Neural crest cell (in vitro differentiated cells): ENCODE results near the gene JPH4. TPM values are rescaled to one million over a fixed set of nuclear protein-coding genes. Genes with fewer than 3 reads are reported as not detected.

Source experiments
- DNase-seq: peaks from one replicate; pipeline ENCODE4 v3.0.0; 2021; ENCODE audit warnings: low read depth, mixed read lengths, low spot score
- H3K27ac Mint-ChIP-seq: one replicate; pipeline ENCODE4 v1.8.0; 2021; ENCODE audit warnings: mild to moderate bottlenecking, mixed read lengths; ENCODE audit not compliant: unreplicated experiment
- H3K27me3 Mint-ChIP-seq: 2 replicates; pipeline ENCODE4 v1.8.0; 2021; ENCODE audit warnings: low read depth, mild to moderate bottlenecking, mixed read lengths
- H3K36me3 Mint-ChIP-seq: 2 replicates; pipeline ENCODE4 v1.8.0; 2021; ENCODE audit warnings: low read depth, mild to moderate bottlenecking, mixed read lengths
- H3K4me1 Mint-ChIP-seq: 2 replicates; pipeline ENCODE4 v1.8.0; 2021; ENCODE audit warnings: mixed read lengths
- H3K4me3 Mint-ChIP-seq: one replicate; pipeline ENCODE4 v1.8.0; 2021; ENCODE audit warnings: mild to moderate bottlenecking, mixed read lengths
- H3K9me3 Mint-ChIP-seq: 2 replicates; pipeline ENCODE4 v1.8.0; 2021; ENCODE audit warnings: mixed read lengths
- total RNA-seq: library from RNA; stranded (reverse); gene quantifications from 2 replicates; pipeline ENCODE4 v1.2.1, GENCODE V29; 2021
- TF ChIP-seq, protein P1 (sequence below): fragments of 200-600 bp; sonication (generic); conservative IDR thresholded peaks from 2 replicates; pipeline ENCODE4 v1.5.0; 2021; ENCODE audit warnings: antibody characterized with exemption, mild to moderate bottlenecking

The JPH4 gene
- total RNA-seq, 1 donor from 2014 or later = 1.4 TPM

DNA sequence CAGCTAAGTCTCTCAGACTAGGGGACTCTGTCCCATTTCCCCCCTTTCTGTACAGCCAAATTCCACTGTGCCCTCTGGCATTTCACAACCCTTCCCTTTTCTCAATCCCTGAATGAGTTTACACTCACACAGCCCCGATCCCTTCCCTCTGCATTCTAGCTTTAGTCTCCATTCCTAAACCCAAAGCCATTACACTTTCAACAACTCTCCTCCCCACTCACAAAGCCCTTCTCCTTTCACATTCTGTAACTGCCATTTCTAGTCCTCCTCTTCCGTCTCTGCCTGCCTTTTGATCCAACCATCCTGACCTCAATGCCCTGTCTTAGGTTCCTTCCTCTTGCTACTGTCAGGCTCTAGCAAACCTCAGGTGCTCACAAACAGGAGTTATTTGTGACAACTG is 30.7 kb downstream of the JPH4 start:
- TF ChIP-seq, protein P1, sequence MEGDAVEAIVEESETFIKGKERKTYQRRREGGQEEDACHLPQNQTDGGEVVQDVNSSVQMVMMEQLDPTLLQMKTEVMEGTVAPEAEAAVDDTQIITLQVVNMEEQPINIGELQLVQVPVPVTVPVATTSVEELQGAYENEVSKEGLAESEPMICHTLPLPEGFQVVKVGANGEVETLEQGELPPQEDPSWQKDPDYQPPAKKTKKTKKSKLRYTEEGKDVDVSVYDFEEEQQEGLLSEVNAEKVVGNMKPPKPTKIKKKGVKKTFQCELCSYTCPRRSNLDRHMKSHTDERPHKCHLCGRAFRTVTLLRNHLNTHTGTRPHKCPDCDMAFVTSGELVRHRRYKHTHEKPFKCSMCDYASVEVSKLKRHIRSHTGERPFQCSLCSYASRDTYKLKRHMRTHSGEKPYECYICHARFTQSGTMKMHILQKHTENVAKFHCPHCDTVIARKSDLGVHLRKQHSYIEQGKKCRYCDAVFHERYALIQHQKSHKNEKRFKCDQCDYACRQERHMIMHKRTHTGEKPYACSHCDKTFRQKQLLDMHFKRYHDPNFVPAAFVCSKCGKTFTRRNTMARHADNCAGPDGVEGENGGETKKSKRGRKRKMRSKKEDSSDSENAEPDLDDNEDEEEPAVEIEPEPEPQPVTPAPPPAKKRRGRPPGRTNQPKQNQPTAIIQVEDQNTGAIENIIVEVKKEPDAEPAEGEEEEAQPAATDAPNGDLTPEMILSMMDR = no peak
- no peaks in the 10 kb centered on the region for H3K9me3 Mint-ChIP-seq
- H3K27me3 Mint-ChIP-seq = no peaks in the 10 kb centered on the region
- no peak overlapping the region for H3K27ac Mint-ChIP-seq
- H3K4me3 Mint-ChIP-seq = no peak overlapping the region
- DNase-seq = no peak
- H3K4me1 Mint-ChIP-seq = peaks cover 22% of the 10 kb centered on the region
- no peaks in the 10 kb centered on the region for H3K36me3 Mint-ChIP-seq

DNA sequence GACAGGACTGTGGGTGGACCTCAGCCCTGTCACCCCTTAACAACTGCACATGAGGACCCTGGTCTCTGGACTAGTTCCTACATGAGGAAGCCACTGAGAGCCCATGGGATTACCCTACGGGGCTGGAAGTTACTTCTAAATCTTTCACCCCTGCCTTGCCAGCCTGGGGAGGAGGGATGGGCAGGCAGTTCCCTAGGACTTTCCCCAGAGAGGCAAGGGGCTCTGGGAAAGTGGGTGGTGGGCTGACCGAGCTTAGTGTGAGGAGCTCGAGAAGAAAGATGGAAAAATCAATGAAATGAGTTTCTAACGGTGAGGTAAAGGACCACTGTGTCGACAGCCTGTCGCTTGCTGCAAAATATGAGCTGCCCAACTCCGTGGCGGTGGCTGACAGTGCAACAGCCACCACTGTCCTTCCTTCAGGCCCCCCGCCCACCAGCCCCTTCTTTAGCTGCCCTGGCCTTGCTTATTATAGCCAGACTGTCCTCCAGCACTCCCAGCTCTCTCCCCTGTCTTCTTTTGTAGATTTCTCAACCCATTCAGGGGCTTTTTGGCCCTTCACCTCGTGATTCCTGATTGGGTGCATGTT is 32.0 kb downstream of the JPH4 start:
- no peak for DNase-seq
- no peaks in the 10 kb centered on the region for H3K9me3 Mint-ChIP-seq
- no peaks in the 10 kb centered on the region for H3K36me3 Mint-ChIP-seq
- TF ChIP-seq, protein P1 = no peak
- peaks cover 17% of the 10 kb centered on the region for H3K4me1 Mint-ChIP-seq
- no peak overlapping the region for H3K27ac Mint-ChIP-seq
- H3K4me3 Mint-ChIP-seq = no peak overlapping the region
- H3K27me3 Mint-ChIP-seq = no peaks in the 10 kb centered on the region

DNA sequence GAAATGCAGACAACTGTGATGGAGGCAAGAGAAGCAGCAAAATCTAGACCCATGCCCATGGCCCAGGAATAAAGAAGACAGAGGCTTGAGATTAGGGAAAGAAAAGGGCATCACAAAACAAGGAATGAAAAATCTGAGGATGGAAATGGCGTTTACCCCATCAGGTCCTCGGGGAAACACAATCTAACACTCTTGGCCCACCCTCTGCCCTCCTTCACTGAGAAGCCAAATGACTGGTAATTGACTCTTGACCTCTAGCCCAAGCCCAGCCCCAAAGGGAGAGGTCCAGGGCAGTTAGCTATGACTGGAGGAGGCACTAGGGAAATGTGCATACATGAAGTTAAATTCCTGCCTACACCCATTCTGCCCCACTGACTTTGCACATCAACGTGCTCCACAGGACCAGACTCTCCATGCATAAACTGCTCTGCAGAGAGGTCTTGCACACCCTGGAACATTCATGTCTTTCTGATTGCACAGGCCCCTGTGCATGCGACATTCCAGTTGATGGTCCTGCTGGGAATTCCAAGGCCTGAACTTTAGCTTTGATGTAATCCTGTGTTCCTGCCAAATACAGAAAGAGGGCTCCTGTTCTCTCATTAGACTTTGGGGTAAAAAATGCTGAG is 32.7 kb downstream of the JPH4 start:
- peaks cover 17% of the 10 kb centered on the region for H3K4me1 Mint-ChIP-seq
- H3K4me3 Mint-ChIP-seq = no peak overlapping the region
- no peak overlapping the region for H3K27ac Mint-ChIP-seq

DNA sequence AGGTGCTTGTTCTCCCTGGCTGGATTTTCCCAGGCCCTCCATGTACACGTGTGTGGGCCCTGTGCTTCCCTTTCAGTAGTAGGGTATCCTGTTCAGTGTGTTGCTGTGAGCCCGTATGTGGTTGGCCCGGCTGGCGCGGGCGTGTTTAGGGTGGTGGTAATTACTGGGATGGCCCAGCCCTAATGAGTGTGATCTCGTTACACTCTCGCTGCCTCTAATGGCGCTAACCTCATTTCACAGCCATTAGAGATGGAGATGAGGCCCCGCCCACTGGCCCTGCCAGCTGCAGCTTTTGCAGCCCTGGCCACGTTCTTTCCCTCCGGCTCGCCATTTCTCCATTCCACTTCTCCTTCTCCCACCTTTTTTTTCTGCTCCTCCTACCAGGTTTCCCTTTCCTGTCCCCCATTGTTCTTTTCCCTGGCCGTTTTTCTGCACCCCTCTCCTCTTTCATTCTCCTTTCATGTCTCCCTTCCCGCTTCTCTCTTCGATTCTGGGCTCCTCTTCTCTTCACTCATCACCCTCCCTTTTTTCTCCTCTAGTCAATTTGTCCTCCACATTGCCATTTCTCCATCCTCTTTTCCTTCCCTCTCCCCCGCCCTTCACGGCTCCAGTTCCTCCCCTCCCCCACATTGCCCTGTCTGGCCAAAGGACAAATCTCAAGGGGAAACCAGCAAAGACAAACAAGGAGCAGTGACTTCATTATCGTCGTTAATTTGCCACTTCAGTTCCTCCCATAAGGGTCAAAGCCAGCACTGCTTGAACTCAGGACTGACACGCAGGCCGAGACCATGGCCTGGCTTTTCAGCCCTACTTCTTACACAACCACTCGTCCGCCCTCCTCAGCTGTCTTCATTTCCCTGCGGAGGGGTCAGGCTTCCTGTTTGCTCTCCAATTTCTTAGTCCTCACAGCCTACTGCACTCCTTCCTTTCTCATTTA is 33.8 kb downstream of the JPH4 start:
- H3K27ac Mint-ChIP-seq = peak overlapping the region; percentile 27
- no peaks in the 10 kb centered on the region for H3K27me3 Mint-ChIP-seq
- TF ChIP-seq, protein P1 = no peak
- no peaks in the 10 kb centered on the region for H3K9me3 Mint-ChIP-seq
- no peaks in the 10 kb centered on the region for H3K36me3 Mint-ChIP-seq
- no peak for DNase-seq
- H3K4me1 Mint-ChIP-seq = peaks cover 22% of the 10 kb centered on the region
- H3K4me3 Mint-ChIP-seq = peak overlapping the region; percentile 32

More for the DNA sequence above, 32.7 kb downstream of the JPH4 start:
- TF ChIP-seq, protein P1 = no peak
- H3K36me3 Mint-ChIP-seq = no peaks in the 10 kb centered on the region
- DNase-seq = no peak
- H3K9me3 Mint-ChIP-seq = no peaks in the 10 kb centered on the region
- H3K27me3 Mint-ChIP-seq = no peaks in the 10 kb centered on the region

DNA sequence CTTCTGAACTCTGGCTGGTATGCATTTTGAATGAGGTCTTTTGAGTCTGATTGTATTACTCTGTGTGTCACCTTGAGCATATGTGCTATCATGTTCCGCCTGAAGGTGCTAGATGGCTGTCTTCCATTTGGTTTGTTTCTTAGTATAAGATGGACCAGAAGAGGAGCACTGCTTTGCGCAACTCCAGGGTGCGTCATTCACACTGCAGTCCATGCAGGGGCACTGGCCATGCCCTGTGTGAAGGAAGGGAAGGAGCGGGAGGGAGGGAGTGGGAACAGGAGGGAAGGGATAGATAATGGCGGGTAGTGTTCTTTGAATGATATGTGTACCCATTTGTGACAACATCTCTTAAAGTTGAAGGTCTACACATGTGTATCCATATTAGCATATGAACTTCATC is 35.2 kb downstream of the JPH4 start:
- H3K4me3 Mint-ChIP-seq = no peak overlapping the region
- TF ChIP-seq, protein P1 = no peak
- H3K36me3 Mint-ChIP-seq = no peaks in the 10 kb centered on the region
- no peaks in the 10 kb centered on the region for H3K27me3 Mint-ChIP-seq
- H3K4me1 Mint-ChIP-seq = peaks cover 35% of the 10 kb centered on the region
- no peaks in the 10 kb centered on the region for H3K9me3 Mint-ChIP-seq
- DNase-seq = no peak
- no peak overlapping the region for H3K27ac Mint-ChIP-seq
